ENCODE data around the gene HSPB3.
"Not testable (repeated sequence)": the region's sequence is repeated elsewhere in the genome, so short reads cannot be mapped to it uniquely, and the experiment has no call there.

HSPB3 gene, protein sequence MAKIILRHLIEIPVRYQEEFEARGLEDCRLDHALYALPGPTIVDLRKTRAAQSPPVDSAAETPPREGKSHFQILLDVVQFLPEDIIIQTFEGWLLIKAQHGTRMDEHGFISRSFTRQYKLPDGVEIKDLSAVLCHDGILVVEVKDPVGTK

DNA sequence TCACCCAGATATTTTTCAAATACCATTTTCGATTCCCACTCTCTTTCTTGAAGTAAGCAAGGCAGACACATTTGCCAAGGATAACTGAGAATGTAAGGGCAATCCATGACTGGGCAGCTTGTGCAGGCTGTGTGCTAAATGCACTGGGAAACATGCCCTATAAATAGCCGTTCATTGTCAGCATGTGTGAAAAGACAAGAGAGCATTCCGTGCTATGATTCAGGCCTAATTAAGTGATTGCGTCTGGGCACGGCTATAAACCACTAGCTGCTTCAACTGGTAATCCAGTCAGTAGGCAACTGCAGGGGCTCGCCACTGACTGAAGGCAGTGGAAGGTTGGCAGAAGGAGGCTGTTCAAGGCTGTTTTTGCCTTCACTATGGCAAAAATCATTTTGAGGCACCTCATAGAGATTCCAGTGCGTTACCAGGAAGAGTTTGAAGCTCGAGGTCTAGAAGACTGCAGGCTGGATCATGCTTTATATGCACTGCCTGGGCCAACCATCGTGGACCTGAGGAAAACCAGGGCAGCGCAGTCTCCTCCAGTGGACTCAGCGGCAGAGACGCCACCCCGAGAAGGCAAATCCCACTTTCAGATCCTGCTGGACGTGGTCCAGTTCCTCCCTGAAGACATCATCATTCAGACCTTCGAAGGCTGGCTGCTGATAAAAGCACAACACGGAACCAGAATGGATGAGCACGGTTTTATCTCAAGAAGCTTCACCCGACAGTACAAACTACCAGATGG, at the start of gene HSPB3:
Gene HSPB3 (plus strand): TSS at position 287 of the 745 bp plus-strand sequence. CDS start 91 bp downstream, at position 378.
- no peak for DNase-seq (ENCODE audit: low read depth)

DNA sequence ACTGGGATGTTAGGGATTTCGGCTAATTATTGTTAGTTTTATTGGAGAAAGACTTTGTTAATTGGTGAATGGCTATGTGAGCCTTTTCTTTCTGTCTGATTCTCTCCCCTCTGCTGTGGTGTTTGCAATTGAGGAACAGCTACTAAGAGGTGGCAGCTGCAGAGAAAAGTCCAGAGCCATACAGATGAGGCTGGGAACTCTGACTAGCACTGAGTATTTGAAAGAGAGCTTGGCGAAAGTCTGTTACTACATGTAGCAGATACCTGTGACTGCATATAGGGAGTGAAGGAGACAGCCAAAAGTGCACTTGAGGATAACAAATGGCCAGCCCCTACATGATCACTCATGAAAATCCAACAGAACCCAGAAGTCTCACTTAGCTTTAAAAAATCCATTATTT, 44.3 kb upstream of the HSPB3 start:
- no peak for DNase-seq (ENCODE audit: low read depth)

DNA sequence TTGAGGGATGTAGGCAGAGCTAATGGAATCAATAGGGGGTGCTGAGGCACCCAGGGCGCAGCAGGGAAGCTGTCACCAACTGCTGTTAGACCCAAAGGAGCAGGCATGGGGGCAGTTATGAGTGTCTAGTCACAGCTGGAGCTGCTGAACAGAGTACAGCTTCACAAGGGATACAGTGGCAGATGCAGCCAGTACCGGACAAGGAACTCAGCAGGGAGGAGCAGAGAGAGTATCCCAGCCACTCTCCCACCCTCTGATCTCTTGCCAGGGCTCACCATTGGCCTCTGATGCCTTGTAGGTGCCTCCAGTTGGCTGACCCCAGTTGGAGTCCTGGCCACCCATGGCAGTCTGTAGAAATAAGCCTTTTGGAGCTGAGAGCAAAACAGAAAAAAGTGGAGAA, 42.6 kb upstream of the HSPB3 start:
- DNase-seq (ENCODE audit: low read depth) = no peak

DNA sequence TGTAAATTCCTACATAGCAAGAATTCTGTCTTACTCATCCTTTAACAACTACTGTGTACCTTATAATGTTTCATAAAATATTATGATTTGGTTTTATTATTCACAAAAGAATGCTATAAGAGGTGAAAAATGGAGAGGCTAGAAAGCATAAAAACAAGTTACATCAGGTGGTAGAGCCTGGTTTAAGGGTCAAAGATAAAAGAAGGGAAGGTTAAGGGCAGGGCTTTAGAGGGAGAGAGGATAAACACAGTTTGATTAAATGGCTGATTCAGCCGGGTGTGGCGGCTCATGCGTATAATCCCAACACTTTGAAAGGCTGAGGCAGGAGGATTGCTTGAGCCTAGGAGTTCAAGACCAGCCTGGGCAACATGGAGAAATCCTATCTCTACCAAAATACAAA, 40.4 kb upstream of the HSPB3 start:
- DNase-seq (ENCODE audit: low read depth) = no peak

DNA sequence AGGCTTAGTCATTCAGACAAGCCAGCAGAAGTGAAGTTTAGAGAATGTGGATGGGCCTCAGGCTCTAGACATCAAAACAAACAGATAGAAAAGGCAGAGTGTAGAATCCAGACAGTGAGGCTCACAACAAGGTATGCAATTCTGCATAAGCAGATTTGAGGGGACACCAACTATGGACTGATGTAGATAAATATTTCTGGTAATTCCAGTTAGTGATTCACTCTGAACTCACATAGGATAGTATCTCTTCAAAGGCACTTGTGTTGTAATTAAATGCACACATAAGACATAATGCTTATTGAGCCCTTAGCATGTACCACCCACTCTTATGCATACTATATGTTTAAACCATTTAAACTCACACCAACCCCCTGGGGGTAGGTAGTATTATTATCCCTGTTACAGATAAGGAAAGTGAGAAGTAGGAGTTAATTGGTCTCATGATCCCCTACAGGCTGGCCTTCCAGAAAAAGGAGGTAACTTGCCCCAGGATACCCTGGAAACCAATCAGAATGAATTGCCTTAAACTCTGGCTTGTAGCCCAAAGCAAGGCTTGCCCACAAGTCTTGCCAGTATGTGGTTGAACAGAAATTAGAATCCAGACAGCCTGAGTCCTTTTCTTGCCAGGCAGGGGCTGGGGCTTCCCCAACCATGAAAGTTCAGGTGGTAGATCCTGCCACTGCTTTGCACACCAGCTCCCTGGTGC, 39.5 kb upstream of the HSPB3 start:
- DNase-seq (ENCODE audit: low read depth) = no peak

DNA sequence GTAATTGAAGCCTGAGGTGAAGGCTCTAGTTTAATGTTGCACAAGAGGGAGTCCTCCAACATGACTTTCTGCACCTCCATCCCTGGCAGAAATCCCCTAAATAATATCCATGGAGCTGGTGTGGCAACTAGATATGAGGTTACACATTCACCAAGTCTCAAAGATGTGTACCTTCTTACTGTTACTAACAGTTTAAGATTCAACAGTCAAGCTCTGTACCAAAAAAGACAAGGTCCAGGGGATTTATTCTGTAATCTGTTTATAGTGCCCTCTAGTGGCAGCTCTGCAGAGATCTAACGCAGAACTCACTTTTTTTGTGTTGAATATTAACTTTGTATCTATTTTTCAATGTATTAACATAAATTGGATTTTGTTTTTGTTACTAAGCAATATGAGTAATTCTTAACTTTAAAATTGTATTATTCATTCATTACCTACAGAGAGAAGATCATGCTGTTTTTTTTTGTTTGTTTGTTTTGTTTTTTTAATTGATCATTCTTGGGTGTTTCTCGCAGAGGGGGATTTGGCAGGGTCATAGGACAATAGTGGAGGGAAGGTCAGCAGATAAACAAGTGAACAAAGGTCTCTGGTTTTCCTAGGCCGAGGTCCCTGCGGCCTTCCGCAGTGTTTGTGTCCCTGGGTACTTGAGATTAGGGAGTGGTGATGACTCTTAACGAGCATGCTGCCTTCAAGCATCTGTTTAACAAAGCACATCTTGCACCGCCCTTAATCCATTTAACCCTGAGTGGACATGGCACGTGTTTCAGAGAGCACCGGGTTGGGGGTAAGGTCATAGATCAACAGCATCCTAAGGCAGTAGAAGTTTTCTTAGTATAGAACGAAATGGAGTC, 35.7 kb upstream of the HSPB3 start:
- not testable (repeated sequence) for DNase-seq (ENCODE audit: low read depth)

DNA sequence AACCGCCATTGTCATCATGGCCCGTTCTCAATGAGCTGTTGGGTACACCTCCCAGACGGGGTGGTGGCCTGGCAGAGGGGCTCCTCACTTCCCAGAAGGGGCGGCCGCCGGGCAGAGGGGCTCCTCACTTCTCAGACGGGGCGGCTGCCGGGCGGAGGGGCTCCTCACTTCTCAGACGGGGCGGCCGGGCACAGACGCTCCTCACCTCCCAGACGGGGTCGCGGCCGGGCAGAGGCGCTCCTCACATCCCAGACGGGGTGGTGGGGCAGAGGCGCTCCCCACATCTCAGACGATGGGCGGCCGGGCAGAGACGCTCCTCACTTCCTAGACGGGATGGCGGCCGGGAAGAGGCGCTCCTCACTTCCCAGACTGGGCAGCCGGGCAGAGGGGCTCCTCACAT, 35.0 kb upstream of the HSPB3 start:
- not testable (repeated sequence) for DNase-seq (ENCODE audit: low read depth)

DNA sequence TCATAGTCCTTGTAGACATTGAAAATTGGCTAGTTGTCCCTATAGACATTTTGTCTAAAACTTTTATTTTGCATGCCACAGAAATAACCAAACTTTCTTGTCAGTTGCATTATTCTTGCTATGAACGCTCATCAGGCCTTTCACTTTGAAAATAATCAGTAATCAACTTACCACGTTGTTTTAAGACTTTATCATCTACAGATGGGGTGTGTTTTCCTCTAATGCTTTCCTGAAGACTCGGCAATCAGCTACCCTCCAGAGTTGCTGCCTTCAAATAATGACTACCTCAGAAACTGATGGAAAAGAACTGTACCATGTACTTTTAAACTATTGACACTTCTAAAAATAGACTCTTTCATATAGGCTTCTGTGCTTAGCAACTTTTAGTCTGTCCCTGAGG, 33.5 kb upstream of the HSPB3 start:
- no peak for DNase-seq (ENCODE audit: low read depth)

DNA sequence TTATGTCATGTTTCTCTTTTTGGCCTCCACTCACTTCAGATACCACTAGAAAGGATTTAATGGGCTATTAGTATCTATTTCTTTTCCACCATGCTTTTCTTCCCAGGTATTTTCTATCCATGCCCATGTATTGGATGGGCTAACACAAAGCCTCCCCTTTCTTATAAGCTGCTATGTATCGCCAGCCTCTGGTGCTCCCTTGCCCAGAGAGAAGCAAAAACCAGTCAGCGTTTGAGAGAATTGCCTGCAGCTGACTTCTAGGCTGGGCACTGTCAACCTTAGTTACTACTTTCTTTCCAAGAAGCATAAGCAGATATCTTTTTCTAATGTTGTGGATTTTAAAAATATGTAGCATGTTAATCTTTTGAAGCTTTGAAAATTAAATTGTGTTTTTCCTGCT, 30.2 kb upstream of the HSPB3 start:
- no peak for DNase-seq (ENCODE audit: low read depth)

DNA sequence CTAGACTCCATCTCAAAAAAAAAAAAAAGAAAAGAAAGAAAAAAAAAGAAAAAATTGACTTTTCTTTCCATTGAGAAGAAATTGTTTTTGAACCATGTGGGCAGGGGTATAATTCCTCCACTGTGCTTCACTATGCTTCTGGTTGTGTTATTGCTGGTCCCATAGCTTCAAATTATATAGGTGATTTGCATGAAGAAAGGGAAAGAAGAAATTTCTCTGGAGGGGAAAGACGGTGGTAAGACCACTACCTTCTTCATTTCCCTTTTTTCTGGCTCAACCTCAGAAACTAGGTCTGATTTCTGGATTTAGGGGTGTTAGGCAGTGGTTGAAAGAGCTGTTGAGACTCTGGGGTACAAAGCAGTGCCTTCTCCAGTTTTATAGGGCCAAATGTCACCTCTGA, 29.3 kb upstream of the HSPB3 start:
- no peak for DNase-seq (ENCODE audit: low read depth)

DNA sequence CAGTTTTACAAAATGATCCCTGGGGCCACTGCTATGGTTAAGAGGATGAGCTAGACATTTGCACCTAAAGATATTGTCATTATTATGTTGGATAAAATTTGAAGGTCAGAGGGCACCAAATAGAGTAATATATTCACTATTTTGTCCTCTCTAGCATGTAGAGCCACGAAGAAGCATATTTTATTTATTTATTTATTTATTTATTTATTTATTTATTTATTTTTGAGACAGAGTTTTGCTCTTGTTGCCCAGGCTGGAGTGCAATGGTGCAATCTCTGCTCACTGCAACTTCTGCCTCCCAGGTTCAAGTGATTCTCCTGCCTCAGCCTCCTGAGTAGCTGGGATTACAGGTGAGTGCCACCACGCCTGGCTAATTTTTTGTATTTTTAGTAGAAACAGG, 20.8 kb upstream of the HSPB3 start:
- not testable (repeated sequence) for DNase-seq (ENCODE audit: low read depth)

DNA sequence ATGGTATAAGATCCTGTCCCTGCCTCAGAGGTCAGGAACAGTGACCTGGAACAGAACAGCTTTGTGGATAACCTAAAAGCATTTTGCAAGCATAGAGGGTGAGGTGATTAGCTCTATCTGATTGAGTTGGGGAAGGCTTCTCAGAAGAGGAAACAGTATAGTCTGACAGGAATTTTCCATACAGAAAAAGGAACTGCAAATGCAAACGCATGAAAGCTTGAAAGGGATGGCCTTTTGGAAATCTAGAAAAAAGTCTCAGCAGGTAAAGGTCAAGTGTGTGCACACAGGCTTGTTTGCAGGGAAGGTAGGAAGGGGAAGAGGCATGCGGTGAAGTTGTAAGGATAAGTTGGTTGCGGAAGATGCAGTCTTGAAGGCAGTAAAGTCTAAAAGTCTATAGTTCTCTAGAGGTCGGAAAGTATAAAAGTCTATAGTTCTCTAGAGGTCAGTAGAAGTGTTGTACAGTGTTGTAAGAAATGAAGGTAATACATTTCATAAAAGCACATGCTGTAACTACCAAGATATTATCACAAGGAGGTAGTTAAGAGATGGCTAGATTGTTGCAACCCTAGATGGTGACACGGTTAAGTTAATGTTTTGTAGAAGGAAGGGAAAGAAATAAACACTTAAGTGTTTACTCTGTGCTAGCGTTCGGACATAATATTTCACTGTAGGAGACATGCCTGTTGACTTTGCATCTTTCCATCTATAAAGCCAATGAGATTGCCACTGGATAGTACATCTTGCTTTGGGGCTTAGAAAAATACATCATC, 16.7 kb upstream of the HSPB3 start:
- DNase-seq (ENCODE audit: low read depth) = no peak

DNA sequence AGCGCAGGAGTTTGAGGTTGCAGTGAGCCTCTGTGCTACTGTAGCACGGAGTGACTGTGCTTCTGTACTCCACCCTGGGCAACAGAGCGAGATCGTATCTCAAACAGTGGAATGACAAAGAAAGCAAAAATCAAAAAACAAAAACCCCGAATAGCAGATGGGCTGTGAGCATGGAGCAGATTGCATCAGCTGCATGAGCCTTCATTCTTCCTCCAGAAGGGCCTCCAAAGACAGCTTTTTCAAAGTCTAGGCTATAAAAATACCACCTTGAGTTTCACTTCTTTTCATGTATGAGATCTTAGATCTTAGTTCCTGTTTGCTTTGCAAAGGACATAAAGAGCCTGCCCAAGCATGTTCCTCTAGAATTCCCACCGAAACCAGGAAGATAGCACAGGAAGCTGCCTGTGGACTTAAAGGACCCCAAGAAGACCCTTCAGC, 15.0 kb upstream of the HSPB3 start:
- DNase-seq (ENCODE audit: low read depth) = no peak

DNA sequence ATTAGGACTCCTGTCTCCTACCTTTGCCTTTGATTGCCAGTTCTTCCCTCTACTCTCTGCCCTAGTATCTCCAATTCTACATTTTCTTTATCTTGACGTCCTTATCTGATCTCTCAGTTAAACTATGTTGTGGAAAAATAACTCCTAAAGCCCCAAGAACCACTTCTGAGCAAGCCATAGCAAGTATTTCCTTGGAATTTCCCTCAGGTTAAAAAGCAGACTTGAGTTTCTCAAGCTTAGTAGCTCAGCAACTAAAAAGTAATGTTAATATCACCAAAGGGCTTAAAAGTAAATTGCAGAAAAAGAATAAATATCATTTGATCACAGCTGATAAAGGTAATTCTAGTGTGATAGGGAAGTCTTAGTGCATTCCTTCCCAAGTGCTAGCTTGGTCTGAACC, 13.2 kb upstream of the HSPB3 start:
- no peak for DNase-seq (ENCODE audit: low read depth)

DNA sequence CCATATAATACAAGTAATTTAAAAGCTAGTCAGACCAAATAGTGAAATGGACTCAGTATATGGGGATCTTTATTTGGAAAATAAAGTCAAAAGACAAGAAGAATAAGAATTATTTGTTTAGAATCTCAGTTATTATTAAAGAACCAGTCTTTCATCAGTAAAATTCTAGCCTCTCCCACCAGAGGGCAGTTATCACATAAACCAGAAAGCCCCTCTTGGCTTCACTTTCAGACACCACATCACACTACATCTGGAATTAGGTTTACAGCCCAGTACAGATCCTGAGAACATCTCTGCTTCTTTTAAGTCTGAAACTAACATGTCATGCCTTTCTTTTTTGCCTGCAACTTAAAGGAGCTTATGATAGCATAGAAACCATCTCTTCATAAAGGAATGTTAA, 12.2 kb upstream of the HSPB3 start:
- no peak for DNase-seq (ENCODE audit: low read depth)

DNA sequence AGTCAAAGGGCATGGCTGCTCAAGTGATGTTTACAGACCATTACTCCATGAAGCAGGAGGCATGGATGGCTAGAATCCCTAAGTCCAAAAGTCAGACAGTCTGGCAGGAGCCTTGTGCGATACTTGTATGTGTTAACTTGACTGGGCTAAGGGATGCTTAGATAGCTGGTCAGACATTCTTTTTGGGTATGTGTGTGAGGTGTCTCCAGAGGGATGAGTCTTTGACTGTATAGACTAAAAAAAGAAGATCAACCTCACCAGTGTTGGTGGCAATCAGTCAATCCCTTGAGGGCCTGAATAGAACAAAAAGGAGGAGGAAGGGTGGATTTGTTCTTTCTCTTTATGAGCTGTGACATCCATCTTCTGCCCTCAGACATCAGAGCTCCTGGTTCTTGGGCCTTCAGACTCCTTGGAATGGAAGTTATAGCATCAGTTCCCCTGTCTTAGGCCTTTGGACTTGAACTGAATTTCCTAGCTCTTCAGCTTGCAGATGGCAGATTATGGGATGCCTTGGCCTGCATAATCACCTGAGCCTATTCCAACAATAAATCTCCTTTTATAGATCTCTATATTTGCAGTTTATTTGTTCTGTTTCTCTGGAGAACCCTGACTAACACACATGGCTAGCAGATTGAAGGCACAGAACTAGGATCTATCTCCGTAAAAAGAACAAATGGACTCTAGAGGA, 9.7 kb upstream of the HSPB3 start:
- no peak for DNase-seq (ENCODE audit: low read depth)

DNA sequence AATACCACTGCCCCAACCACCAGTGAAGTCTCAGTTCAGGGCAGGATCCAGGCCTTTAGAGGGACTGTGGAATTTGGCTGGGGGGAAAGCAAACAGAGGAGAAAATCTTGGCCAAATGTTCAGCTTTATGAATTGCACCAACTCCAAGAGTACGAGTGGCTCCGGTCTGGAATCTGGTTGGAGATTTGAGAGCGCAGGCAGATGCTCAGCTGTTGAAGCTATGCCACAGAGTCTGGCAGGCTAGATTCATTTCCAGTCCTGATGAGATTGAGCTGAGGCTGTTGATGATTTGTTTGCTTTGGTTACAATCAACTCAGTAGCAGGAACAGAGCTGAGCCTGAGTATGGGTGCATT, 9.1 kb upstream of the HSPB3 start:
- DNase-seq (ENCODE audit: low read depth) = no peak

DNA sequence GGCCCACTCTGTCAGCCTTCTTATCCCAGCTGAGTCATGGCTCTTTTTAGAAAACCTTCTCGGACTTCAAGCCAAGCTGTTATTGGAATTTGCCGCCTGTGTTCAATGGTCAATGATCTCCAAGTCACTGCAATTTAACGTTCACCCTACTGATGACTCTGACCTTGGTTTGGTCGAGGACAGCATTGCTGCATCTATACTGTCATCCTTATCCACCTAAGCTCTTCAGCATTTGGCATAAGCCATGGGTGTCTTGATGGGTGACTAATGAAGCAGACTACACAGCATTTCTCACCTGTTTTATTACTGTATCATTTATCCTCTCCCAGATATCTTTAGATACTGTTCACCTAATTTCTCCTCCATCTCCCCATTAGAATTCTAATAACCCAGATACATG, 5.6 kb upstream of the HSPB3 start:
- no peak for DNase-seq (ENCODE audit: low read depth)

DNA sequence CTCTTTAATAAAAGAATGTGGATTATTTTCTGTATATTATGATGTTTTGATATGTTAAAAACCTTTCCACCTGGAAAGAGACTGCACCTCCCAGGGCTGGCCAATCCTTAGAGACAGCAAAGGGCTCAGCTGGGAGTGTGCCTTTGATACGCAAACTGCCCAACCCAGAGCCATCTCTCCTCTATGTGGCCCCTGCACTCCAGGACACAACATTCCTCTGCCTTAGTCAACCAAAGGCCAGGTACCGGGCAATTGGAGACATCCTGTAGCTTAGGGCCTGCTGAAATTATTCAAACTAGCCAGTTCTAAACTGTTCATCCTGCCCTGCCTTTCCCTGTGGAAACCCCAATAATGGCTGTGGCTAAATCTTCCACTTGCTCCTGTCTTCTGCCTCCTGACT, 5.0 kb upstream of the HSPB3 start:
- no peak for DNase-seq (ENCODE audit: low read depth)

DNA sequence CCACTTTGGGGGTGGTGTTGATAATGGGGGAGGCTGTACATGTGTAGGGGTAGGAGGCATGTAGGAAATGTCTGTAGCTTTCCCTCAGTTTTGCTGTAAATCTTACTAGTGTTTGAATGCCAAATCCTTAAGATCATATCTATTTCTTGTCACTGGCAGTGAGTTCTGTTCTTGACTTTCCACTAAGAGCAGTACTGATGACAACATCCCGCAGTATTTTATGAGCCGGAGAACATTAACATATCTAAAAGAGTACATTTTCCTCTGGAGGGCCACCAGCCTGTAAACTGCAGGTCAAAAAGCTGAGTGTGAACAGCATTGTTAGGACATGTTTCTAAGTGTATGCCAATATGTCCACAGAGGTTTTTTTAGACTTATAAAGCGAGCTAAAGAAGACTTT, 2.5 kb upstream of the HSPB3 start:
- no peak for DNase-seq (ENCODE audit: low read depth)

DNA sequence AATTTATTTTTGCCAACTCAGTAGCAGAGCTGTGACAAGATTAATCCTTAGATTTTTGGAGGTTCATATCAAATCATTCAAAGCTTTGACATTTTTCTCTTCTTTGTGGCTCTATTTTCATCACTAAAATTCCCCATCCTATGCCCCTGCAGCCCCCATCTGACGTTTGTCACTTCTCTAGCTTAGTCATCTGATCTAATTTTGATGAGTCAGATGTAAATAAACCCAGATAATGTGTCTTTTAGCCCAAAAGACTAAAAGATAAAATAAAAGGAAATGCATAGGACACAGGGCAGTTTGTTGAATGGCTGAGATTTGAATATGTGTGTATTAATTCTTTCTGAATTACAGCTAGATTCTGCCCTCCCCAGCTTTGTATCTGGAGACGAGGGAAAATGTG, 897 bp upstream of the HSPB3 start:
- no peak for DNase-seq (ENCODE audit: low read depth)
